A549 (cell line): Measurements from ENCODE around the gene IGF2R.

Experiments
- CTCF ChIP-seq: fragments of >200 bp; sonication (Bioruptor Twin); formaldehyde crosslinking; IDR thresholded peaks from 3 replicates; pipeline ENCODE4 v1.5.1; 2016
- JUNB ChIP-seq: fragments of >200 bp; sonication (Bioruptor Twin); formaldehyde crosslinking; IDR thresholded peaks from 2 replicates; pipeline ENCODE4 v1.6.1; 2016
- KDM5A ChIP-seq: fragments of 200-600 bp; sonication (generic); IDR thresholded peaks from 2 replicates; pipeline ENCODE4 v1.6.1; 2016; ENCODE audit warnings: antibody characterized with exemption, mild to moderate bottlenecking
- REST ChIP-seq: fragments of 200-600 bp; sonication (generic); IDR thresholded peaks from 2 replicates; pipeline ENCODE4 v1.6.1; 2016; ENCODE audit warnings: antibody characterized with exemption, mild to moderate bottlenecking, moderate library complexity
- SMC3 ChIP-seq: fragments of >200 bp; sonication (Bioruptor Twin); formaldehyde crosslinking; IDR thresholded peaks from 3 replicates; pipeline ENCODE4 v1.6.1; 2018; ENCODE audit warnings: inconsistent platforms

- no peak for TF ChIP-seq REST
- no peak for TF ChIP-seq KDM5A
- TF ChIP-seq SMC3: no peak
- no peak for TF ChIP-seq JUNB
- no peak for TF ChIP-seq CTCF
Observed at GRCh38 chr6:160027076-160027475, 58.2 kb downstream of the IGF2R start.
